ENCODE results near the gene MTM1. TPM values are rescaled to one million over a fixed set of nuclear protein-coding genes. Genes with fewer than 3 reads are reported as not detected.

MTM1 gene
- total RNA-seq, 1 experiment from 2014 or later, result 11.6 TPM

GRCh38 chrX:150698981-150699380, 130.6 kb downstream of the MTM1 start:
- Mint-ChIP-seq H3K27me3 (ENCODE audit: insufficient read depth, unreplicated experiment) (peaks cover 14% of the 10 kb centered on the region), H3K9me3 (ENCODE audit: unreplicated experiment) (no peaks in the 10 kb centered on the region), H3K36me3 (ENCODE audit: insufficient read depth, unreplicated experiment) (peaks cover 12% of the 10 kb centered on the region), H3K4me1 (ENCODE audit: insufficient read depth, unreplicated experiment) (peaks cover 14% of the 10 kb centered on the region), H3K4me3 (ENCODE audit: unreplicated experiment) (no peak overlapping the region), H3K27ac (ENCODE audit: low read depth, unreplicated experiment) (no peak overlapping the region)
- ChIA-PET CTCF (interaction anchor here (0.6 to 1.9 kb wide), 6 partner anchors 13 to 750 kb away, joined by 3 to 13 read pairs (median 4); no protein-coding TSS in a partner anchor), POLR2A (interaction anchor here (0.6 to 1.4 kb wide), 3 partner anchors 9 to 389 kb away, joined by 3 to 5 read pairs (median 3); no protein-coding TSS in a partner anchor)
- no peak for DNase-seq (ENCODE audit: unreplicated experiment)
- no TSS peak for BruUV-seq (replicated peaks)
- TF ChIP-seq CTCF (IDR thresholded peaks at IDR 0.05; ENCODE audit: unreplicated experiment), result no peak
- intact Hi-C loops (cut with micrococcal nuclease), result no loop called here

- Mint-ChIP-seq H3K9me3 (ENCODE audit: unreplicated experiment) (peaks cover under 1% of the 10 kb centered on the region), H3K4me1 (ENCODE audit: insufficient read depth, unreplicated experiment) (peaks cover 8% of the 10 kb centered on the region), H3K27me3 (ENCODE audit: insufficient read depth, unreplicated experiment) (peaks cover 17% of the 10 kb centered on the region), H3K27ac (ENCODE audit: low read depth, unreplicated experiment) (no peak overlapping the region), H3K36me3 (ENCODE audit: insufficient read depth, unreplicated experiment) (peaks cover 16% of the 10 kb centered on the region), H3K4me3 (ENCODE audit: unreplicated experiment) (no peak overlapping the region)
- intact Hi-C loops (cut with micrococcal nuclease), result no loop called here
- no TSS peak for BruUV-seq (replicated peaks)
- no peak for TF ChIP-seq CTCF (IDR thresholded peaks at IDR 0.05; ENCODE audit: unreplicated experiment)
- DNase-seq (ENCODE audit: unreplicated experiment), result no peak
- ChIA-PET CTCF (interaction anchor here (0.6 to 1.9 kb wide), 4 partner anchors 12 to 737 kb away, joined by 4 to 13 read pairs (median 4); no protein-coding TSS in a partner anchor), POLR2A (interaction anchor here (1.1 kb wide), 1 partner anchor 53 kb away, joined by 3 read pairs; no protein-coding TSS in a partner anchor)
These were observed 131.7 kb downstream of the MTM1 start for GRCh38 chrX:150700107-150700506.

- POLR2A ChIA-PET, result no interaction called here
- Mint-ChIP-seq H3K27me3 (ENCODE audit: insufficient read depth, unreplicated experiment) (peaks cover 15% of the 10 kb centered on the region), H3K4me1 (ENCODE audit: insufficient read depth, unreplicated experiment) (no peaks in the 10 kb centered on the region), H3K36me3 (ENCODE audit: insufficient read depth, unreplicated experiment) (peaks cover 12% of the 10 kb centered on the region), H3K9me3 (ENCODE audit: unreplicated experiment) (peaks cover 6% of the 10 kb centered on the region), H3K4me3 (ENCODE audit: unreplicated experiment) (no peak overlapping the region), H3K27ac (ENCODE audit: low read depth, unreplicated experiment) (no peak overlapping the region)
- no TSS peak for BruUV-seq (replicated peaks)
- no peak for DNase-seq (ENCODE audit: unreplicated experiment)
- intact Hi-C loops (cut with micrococcal nuclease), result no loop called here
- TF ChIP-seq CTCF (IDR thresholded peaks at IDR 0.05; ENCODE audit: unreplicated experiment), result no peak
- CTCF ChIA-PET, result interaction anchor here (0.5 to 0.9 kb wide), 5 partner anchors 15 to 357 kb away, joined by 3 to 6 read pairs (median 3); no protein-coding TSS in a partner anchor
These were observed 133.0 kb downstream of the MTM1 start for GRCh38 chrX:150701377-150701776.

- DNase-seq (ENCODE audit: unreplicated experiment), result no peak
- CTCF ChIA-PET, result interaction anchor here (0.7 to 1.6 kb wide), 6 partner anchors 8 to 763 kb away, joined by 3 to 7 read pairs (median 6); no protein-coding TSS in a partner anchor
- Mint-ChIP-seq H3K4me3 (ENCODE audit: unreplicated experiment) (no peak overlapping the region), H3K4me1 (ENCODE audit: insufficient read depth, unreplicated experiment) (no peaks in the 10 kb centered on the region), H3K9me3 (ENCODE audit: unreplicated experiment) (peaks cover 6% of the 10 kb centered on the region), H3K36me3 (ENCODE audit: insufficient read depth, unreplicated experiment) (peaks cover 12% of the 10 kb centered on the region), H3K27ac (ENCODE audit: low read depth, unreplicated experiment) (no peak overlapping the region), H3K27me3 (ENCODE audit: insufficient read depth, unreplicated experiment) (peaks cover 15% of the 10 kb centered on the region)
- intact Hi-C loops (cut with micrococcal nuclease), result no loop called here
- POLR2A ChIA-PET, result interaction anchor here (1.5 kb wide), 1 partner anchor 12 kb away, joined by 3 read pairs; no protein-coding TSS in a partner anchor
- no TSS peak for BruUV-seq (replicated peaks)
- TF ChIP-seq CTCF (IDR thresholded peaks at IDR 0.05; ENCODE audit: unreplicated experiment), result no peak
These were observed 134.7 kb downstream of the MTM1 start for GRCh38 chrX:150702966-150703694.

Measured in MCF 10A (cell line).